Mesenteric fat pad (tissue), 1 donor: ENCODE data around the gene ENGASE. TPM values are rescaled to one million over a fixed set of nuclear protein-coding genes. Genes with fewer than 3 reads are reported as not detected.

Source experiments
- DNase-seq: peaks from one replicate; pipeline ENCODE4 v3.0.0-alpha.2; 2020; ENCODE audit warnings: low spot score
- total RNA-seq: library from RNA; stranded (reverse); fragmentation: NEBNext Ultra II Directional; extraction: Animal tissue kit (Norgen Biotek cat#: 25700); gene quantifications from one replicate; pipeline ENCODE4 v1.2.1, GENCODE V29; 2021
- donor health status: DM: yes; HTN: yes; CAD: no.

Gene ENGASE
- total RNA-seq, 1 donor from 2014 or later, result 38.8 TPM

- DNase-seq, result no peak
Observed at GRCh38 chr17:79133214-79133613, 58.6 kb downstream of the ENGASE start.

GRCh38 chr17:79133985-79134384 is 59.4 kb downstream of the ENGASE start:
- DNase-seq, result no peak

GRCh38 chr17:79135011-79135410 is 60.4 kb downstream of the ENGASE start:
- no peak for DNase-seq

- no peak for DNase-seq
Observed at GRCh38 chr17:79135628-79136405, 61.2 kb downstream of the ENGASE start.

Other genes with a start within 250 kb of the ENGASE start
- 93.9 TPM for gene USP36, start 234.0 kb upstream of the ENGASE start, total RNA-seq
- 6.5 TPM for gene CEP295NL, start 171.6 kb upstream of the ENGASE start, total RNA-seq
- gene TIMP2, start 149.4 kb upstream of the ENGASE start, total RNA-seq, result 351 TPM
- 417 TPM for gene LGALS3BP, start 94.9 kb upstream of the ENGASE start, total RNA-seq
- 37.9 TPM for gene CANT1, start 65.1 kb upstream of the ENGASE start, total RNA-seq
- 563 TPM for gene C1QTNF1, start 50.7 kb upstream of the ENGASE start, total RNA-seq